HepG2 (cell line): ENCODE data around the gene CDRT4. TPM values are rescaled to one million over a fixed set of nuclear protein-coding genes. Genes with fewer than 3 reads are reported as not detected.

Experiments used
- ATAC-seq: fragments of 200-7000 bp; cut with Tn5 transposase; 3 replicates; pipeline ENCODE4 v1.9.1; 2020; ENCODE audit warnings: mild to moderate bottlenecking, moderate library complexity
- BruUV-seq: library from RNA; stranded (reverse); fragments of 400-500 nt; replicated peaks from 2 replicates; lab custom pipeline; 2021; lab: Mats Ljungman, UMichigan
- CTCF ChIA-PET: fragments of 300-600 bp; formaldehyde crosslinking; extraction: SDS; loops from one replicate; lab custom pipeline; 2021; ENCODE audit warnings: low total read pairs, inconsistent platforms, low intra/inter-chr PET ratio; lab: Yijun Ruan, JAX
- POLR2A ChIA-PET: fragments of 350-600 bp; sonication (Branson Sonifier 250); formaldehyde crosslinking; loops from one replicate; lab custom pipeline; 2020; ENCODE audit warnings: antibody characterized with exemption, inconsistent platforms; lab: Yijun Ruan, JAX
- DNase-seq: peaks from one replicate; pipeline ENCODE4 v3.0.0-alpha.2; 2015; ENCODE audit warnings: low spot score
- FAIRE-seq: peaks from 3 replicates; lab custom pipeline; 2011; peaks lifted over from hg19 to GRCh38; lab: Jason Lieb, UNC
- H2AFZ ChIP-seq: one replicate; pipeline ENCODE4 v1.6.1; 2011; ENCODE audit warnings: low read length, inconsistent platforms
- H3K27ac ChIP-seq: fragments of 300-600 bp; 3 replicates; pipeline ENCODE4 v1.8.0; 2011; ENCODE audit warnings: mixed run types, mild to moderate bottlenecking, mixed read lengths, low read length, inconsistent platforms; ENCODE audit not compliant: insufficient read depth; ENCODE audit errors: extremely low read length
- H3K27me3 ChIP-seq, 2 experiments: fragments of 200-600 bp in 1 of 2; 2 replicates in 1 of 2; 3 replicates in 1 of 2; pipeline versions ENCODE4 v1.6.0 to v1.8.0; 2011; ENCODE audit warnings: low read length in 2 of 2, mild to moderate bottlenecking in 2 of 2, moderate library complexity in 2 of 2, inconsistent platforms in 1 of 2; ENCODE audit not compliant: insufficient read depth in 2 of 2, control insufficient read depth in 1 of 2
- H3K36me3 ChIP-seq, 2 experiments: fragments of 200-600 bp in 1 of 2; replicated peaks in 1 of 2; 2 replicates in 1 of 2; 3 replicates in 1 of 2; pipeline versions ENCODE4 v1.5.1 to v1.8.0; 2011; ENCODE audit warnings: low read length in 2 of 2, inconsistent platforms in 1 of 2; ENCODE audit not compliant: insufficient read depth in 2 of 2, control insufficient read depth in 1 of 2
- H3K4me1 ChIP-seq: 2 replicates; pipeline ENCODE4 v1.5.1; 2012; ENCODE audit warnings: low read length, inconsistent platforms; ENCODE audit not compliant: insufficient read depth
- H3K4me2 ChIP-seq: 2 replicates; pipeline ENCODE4 v1.6.0; 2011; ENCODE audit warnings: low read depth, low read length, inconsistent platforms
- H3K4me3 ChIP-seq, 3 experiments: fragments of 200-600 bp in 1 of 3; sonication (generic), shearing (Covaris generic) in 1 of 3; replicated peaks in 1 of 3; 2 replicates each; pipeline ENCODE4 v1.5.1; 2011 to 2016; ENCODE audit warnings: low read length in 3 of 3, inconsistent platforms in 2 of 3, low read depth in 2 of 3, mild to moderate bottlenecking in 2 of 3, control low read depth in 1 of 3, mixed read lengths in 1 of 3; ENCODE audit not compliant: insufficient read depth in 1 of 3
- H3K79me2 ChIP-seq: one replicate; pipeline ENCODE4 v1.6.1; 2011; ENCODE audit warnings: low read length, inconsistent platforms; ENCODE audit not compliant: insufficient read depth
- H3K9ac ChIP-seq: 2 replicates; pipeline ENCODE4 v1.6.0; 2011; ENCODE audit warnings: mild to moderate bottlenecking, low read depth, low read length, inconsistent platforms; ENCODE audit not compliant: insufficient read depth
- H3K9me3 ChIP-seq: 2 replicates; pipeline ENCODE4 v1.5.1; 2012; ENCODE audit warnings: mild to moderate bottlenecking, low read length
- H4K20me1 ChIP-seq: 2 replicates; pipeline ENCODE4 v1.6.0; 2011; ENCODE audit warnings: inconsistent platforms, mild to moderate bottlenecking, low read length, moderate library complexity; ENCODE audit not compliant: insufficient read depth
- ARID3A ChIP-seq: IDR thresholded peaks from 2 replicates; pipeline ENCODE4 v1.6.1; 2012; ENCODE audit warnings: low read depth, low read length, improper control_type of control experiment
- BCL3 ChIP-seq: sonication (generic); formaldehyde crosslinking; IDR thresholded peaks from 2 replicates; pipeline ENCODE4 v1.5.1; 2020; ENCODE audit warnings: mild to moderate bottlenecking, missing genetic modification reagents, moderate library complexity
- ELF3 ChIP-seq: IDR thresholded peaks from 2 replicates; pipeline ENCODE4 v1.6.1; 2016; ENCODE audit warnings: missing genetic modification reagents, missing compliant biosample characterization
- FIP1L1 ChIP-seq: fragments of 200-400 bp; formaldehyde crosslinking; IDR thresholded peaks from 2 replicates; pipeline ENCODE4 v1.6.1; 2018; ENCODE audit warnings: low read depth, mild to moderate bottlenecking, low read length, moderate library complexity, borderline replicate concordance; ENCODE audit not compliant: insufficient read depth
- FOSL2 ChIP-seq: sonication (generic); formaldehyde crosslinking; IDR thresholded peaks from 2 replicates; pipeline ENCODE4 v1.4.0; 2020; ENCODE audit warnings: missing genetic modification reagents
- NCOA1 ChIP-seq: sonication (generic); formaldehyde crosslinking; IDR thresholded peaks from 2 replicates; pipeline ENCODE4 v1.9.0; 2021; ENCODE audit warnings: missing genetic modification reagents
- SETDB1 ChIP-seq: sonication (generic); formaldehyde crosslinking; IDR thresholded peaks from 2 replicates; pipeline ENCODE4 v1.5.1; 2020; ENCODE audit warnings: missing genetic modification reagents, mild to moderate bottlenecking, borderline replicate concordance
- ZBTB40 ChIP-seq, 2 experiments: fragments of 450-650 bp in 1 of 2; sonication (generic) in 1 of 2; formaldehyde crosslinking in 1 of 2; IDR thresholded peaks; 2 replicates each; pipeline versions ENCODE4 v1.6.1 to v1.8.0; 2016 to 2022; ENCODE audit warnings: antibody characterized with exemption in 1 of 2, mild to moderate bottlenecking in 1 of 2, missing genetic modification reagents in 1 of 2
- ZNF234 ChIP-seq: sonication (generic); formaldehyde crosslinking; conservative IDR thresholded peaks from 2 replicates; pipeline ENCODE4 v1.5.1; 2020; ENCODE audit warnings: mild to moderate bottlenecking, missing genetic modification reagents
- ZNF607 ChIP-seq: sonication (generic); formaldehyde crosslinking; IDR thresholded peaks from 2 replicates; pipeline ENCODE4 v1.5.1; 2020; ENCODE audit warnings: missing genetic modification reagents, mild to moderate bottlenecking, borderline replicate concordance
- ZNF672 ChIP-seq: sonication (generic); formaldehyde crosslinking; IDR thresholded peaks from 2 replicates; pipeline ENCODE4 v1.8.1; 2022; ENCODE audit warnings: missing genetic modification reagents
- WGBS: methylation state at CpG from one replicate; pipeline ENCODE4 v1.1.6; 2017; ENCODE audit warnings: low lambda C conversion rate; 5-methylcytosine and 5-hydroxymethylcytosine counted together
- in situ Hi-C: cut with HindIII; loops from 2 replicates; pipeline ENCODE4 v1.10.0; 2017; ENCODE audit warnings: low pct_unique_long_range_greater_than_20kb; ENCODE audit not compliant: extremely low pct_ligation_motif_present
- intact Hi-C: fragments of 100-400 bp; cut with micrococcal nuclease; formaldehyde crosslinking; loops from one replicate; pipeline ENCODE4 v1.10.0; 2022; ENCODE audit not compliant: unreplicated experiment
- polyA plus RNA-seq, 8 experiments: library from polyadenylated mRNA; depleted of rRNA in 3 of 8; stranded (reverse) in 7 of 8; unstranded in 1 of 8; fragments of >200 nt; fragmentation: Illumina TruSeq in 4 of 8; extraction: Trizol in 4 of 8; gene quantifications; 2 replicates each; pipeline versions ENCODE4 v1.2.1 to v1.2.3, GENCODE V29; 2011 to 2016; ENCODE audit warnings: low read depth in 4 of 8, missing spikeins in 1 of 8, mixed read lengths in 1 of 8; ENCODE audit not compliant: insufficient read depth in 1 of 8
- total RNA-seq, 5 experiments: library from RNA; depleted of rRNA; stranded (reverse); fragments of >200 nt; fragmentation: Illumina TruSeq; extraction: Trizol; gene quantifications; 2 replicates each; pipeline ENCODE4 v1.2.3, GENCODE V29; 2016; ENCODE audit warnings: low read depth in 1 of 5

Gene CDRT4
- total and polyA plus RNA-seq, 2 of the 13 experiments (the other 11 are each of a cell fraction or from before 2014, with no cell fraction given): 5.8 to 12.1 TPM

GRCh38 chr17:15478845-15479244 lies 11.4 kb upstream of the CDRT4 start:
- WGBS: 95% methylated on average over 5 of the region's 5 CpGs
- no peak overlapping the region for H3K4me2 ChIP-seq
- no peak overlapping the region for H2AFZ ChIP-seq
- in situ Hi-C loops (no loop called here), intact Hi-C loops (no loop called here)
- no peaks in the 10 kb centered on the region for H3K79me2 ChIP-seq
- no peak overlapping the region for H3K4me3 ChIP-seq
- no peaks in the 10 kb centered on the region for H3K9me3 ChIP-seq
- BruUV-seq: no TSS peak
- FAIRE-seq (no peak), DNase-seq (no peak), ATAC-seq (no peak)
- H4K20me1 ChIP-seq: 0 out of 2 replicates have a peak, but pooled peaks cover 3% of the 10 kb centered on the region
- peaks cover 5 to 11% of the 10 kb centered on the region in 2 experiments; a peak in 4 of 5 replicates for H3K36me3 ChIP-seq
- peaks cover 19% of the 10 kb centered on the region for H3K4me1 ChIP-seq
- no peak overlapping the region for H3K9ac ChIP-seq
- POLR2A ChIA-PET: no interaction called here
- H3K27me3 ChIP-seq: no peaks in the 10 kb centered on the region
- H3K27ac ChIP-seq: no peak overlapping the region
- CTCF ChIA-PET: no interaction called here
- TF ChIP-seq ZBTB40 (IDR thresholded peaks at IDR 0.05) (no peak), ZBTB40 (CRISPR knock-in tag; IDR thresholded peaks at IDR 0.05) (no peak), ZNF234 (no peak), ELF3 (CRISPR knock-in tag) (no peak), SETDB1 (CRISPR knock-in tag) (no peak), ARID3A (no peak), FIP1L1 (no peak), ZNF672 (no peak), ZNF607 (no peak), BCL3 (no peak), FOSL2 (CRISPR knock-in tag) (no peak), NCOA1 (CRISPR knock-in tag) (no peak)
